GM19328 (cell line): ENCODE data around the gene GCSAML.

Experiments used
- ATAC-seq: cut with Tn5 transposase; IDR thresholded peaks from one replicate; pipeline ENCODE4 v1.9.1; 2021; ENCODE audit warnings: mild to moderate bottlenecking, moderate library complexity; ENCODE audit not compliant: unreplicated experiment

GCSAML gene

GRCh38 chr1:247574236-247574635, 25.3 kb downstream of the GCSAML start:
- no peak for ATAC-seq

- ATAC-seq, result no peak
These were observed 25.7 kb downstream of the GCSAML start for GRCh38 chr1:247574664-247575063.

- ATAC-seq, result no peak
These were observed 27.6 kb downstream of the GCSAML start for GRCh38 chr1:247576514-247576913.

GRCh38 chr1:247578946-247579460, 30.1 kb downstream of the GCSAML start:
- no peak for ATAC-seq

GRCh38 chr1:247588060-247588459, 39.1 kb downstream of the GCSAML start, which contains the start of gene OR2G2:
TSS of gene OR2G2 (plus strand) at chr1:247588360. CDS start at chr1:247588360, 0 bp downstream.
- no peak for ATAC-seq

GRCh38 chr1:247605286-247605685, 56.4 kb downstream of the GCSAML start, which contains the start of gene OR2G3:
TSS of gene OR2G3 (plus strand) at chr1:247605586. CDS start at chr1:247605586, 0 bp downstream.
- no peak for ATAC-seq

GRCh38 chr1:247613405-247613804, 64.5 kb downstream of the GCSAML start:
- ATAC-seq, result no peak

GRCh38 chr1:247614625-247615024, 65.7 kb downstream of the GCSAML start:
- ATAC-seq, result no peak
